SU-DHL-6 (cell line): ENCODE data around the gene PCLO.

Experiments
- H2AFZ ChIP-seq: fragments of 200-600 bp; sonication (generic); 2 replicates; pipeline ENCODE4 v1.6.1; 2014; ENCODE audit warnings: low read depth, mild to moderate bottlenecking, moderate library complexity, mixed read lengths, antibody characterized with exemption, low read length; ENCODE audit not compliant: severe bottlenecking
- H3F3A ChIP-seq: fragments of 200-600 bp; shearing (Covaris generic); 2 replicates; pipeline ENCODE4 v1.6.0; 2016; ENCODE audit warnings: antibody characterized with exemption, mild to moderate bottlenecking; ENCODE audit not compliant: insufficient read depth
- H3K27ac ChIP-seq: fragments of 200-600 bp; sonication (generic); 2 replicates; pipeline ENCODE4 v1.5.1; 2016; ENCODE audit warnings: low read depth, mild to moderate bottlenecking, low read length, moderate library complexity, mixed read lengths
- H3K27me3 ChIP-seq: fragments of 200-600 bp; sonication (generic), shearing (Covaris generic); 2 replicates; pipeline ENCODE4 v1.6.0; 2014; ENCODE audit warnings: mild to moderate bottlenecking, low read length
- H3K36me3 ChIP-seq: fragments of 200-600 bp; sonication (generic); 2 replicates; pipeline ENCODE4 v1.6.1; 2014; ENCODE audit warnings: mild to moderate bottlenecking, low read length, mixed read lengths
- H3K4me2 ChIP-seq: fragments of 300-600, 200-600 bp; shearing (Covaris generic), sonication (generic); 2 replicates; pipeline ENCODE4 v1.6.0; 2014; ENCODE audit warnings: low read length, low read depth, mild to moderate bottlenecking; ENCODE audit not compliant: poor library complexity, severe bottlenecking
- H3K4me3 ChIP-seq: fragments of 200-600 bp; sonication (generic); 2 replicates; pipeline ENCODE4 v1.5.1; 2014; ENCODE audit warnings: antibody characterized with exemption, low read length, mild to moderate bottlenecking, mixed read lengths; ENCODE audit not compliant: insufficient read depth, poor library complexity, severe bottlenecking
- H3K79me2 ChIP-seq: fragments of 200-600 bp; sonication (generic); 2 replicates; pipeline ENCODE4 v1.6.1; 2014; ENCODE audit warnings: mild to moderate bottlenecking, low read length, moderate library complexity; ENCODE audit not compliant: insufficient read depth
- H3K9ac ChIP-seq: fragments of 200-600 bp; sonication (generic); 2 replicates; pipeline ENCODE4 v1.7.0; 2014; ENCODE audit warnings: mild to moderate bottlenecking, low read length
- H3K9me2 ChIP-seq: fragments of 200-600 bp; sonication (generic); replicated peaks from 2 replicates; pipeline ENCODE4 v1.6.1; 2014; ENCODE audit warnings: low read length; ENCODE audit not compliant: insufficient read depth
- H3K9me3 ChIP-seq: fragments of 200-600 bp; sonication (generic); 2 replicates; pipeline ENCODE4 v1.6.1; 2014; ENCODE audit warnings: low read length, mixed read lengths; ENCODE audit not compliant: insufficient read depth
- H4K20me1 ChIP-seq: fragments of 200-600 bp; sonication (generic); 2 replicates; pipeline ENCODE4 v1.6.1; 2014; ENCODE audit warnings: low read depth, mild to moderate bottlenecking, antibody characterized with exemption, low read length, moderate library complexity, mixed read lengths
- EZH2phosphoT487 ChIP-seq: fragments of 200-600 bp; sonication (generic), shearing (Covaris generic); conservative IDR thresholded peaks from 2 replicates; pipeline ENCODE4 v1.6.1; 2018; ENCODE audit warnings: mild to moderate bottlenecking, antibody characterized with exemption, low read length, moderate library complexity, mixed read lengths
- TF ChIP-seq, protein P1 (sequence below): fragments of 200-600 bp; sonication (generic); IDR thresholded peaks from one replicate; pipeline ENCODE4 v1.5.1; 2017; ENCODE audit warnings: antibody characterized with exemption, mild to moderate bottlenecking, low read length, moderate library complexity; ENCODE audit not compliant: insufficient read depth, poor library complexity, severe bottlenecking

Gene PCLO

DNA sequence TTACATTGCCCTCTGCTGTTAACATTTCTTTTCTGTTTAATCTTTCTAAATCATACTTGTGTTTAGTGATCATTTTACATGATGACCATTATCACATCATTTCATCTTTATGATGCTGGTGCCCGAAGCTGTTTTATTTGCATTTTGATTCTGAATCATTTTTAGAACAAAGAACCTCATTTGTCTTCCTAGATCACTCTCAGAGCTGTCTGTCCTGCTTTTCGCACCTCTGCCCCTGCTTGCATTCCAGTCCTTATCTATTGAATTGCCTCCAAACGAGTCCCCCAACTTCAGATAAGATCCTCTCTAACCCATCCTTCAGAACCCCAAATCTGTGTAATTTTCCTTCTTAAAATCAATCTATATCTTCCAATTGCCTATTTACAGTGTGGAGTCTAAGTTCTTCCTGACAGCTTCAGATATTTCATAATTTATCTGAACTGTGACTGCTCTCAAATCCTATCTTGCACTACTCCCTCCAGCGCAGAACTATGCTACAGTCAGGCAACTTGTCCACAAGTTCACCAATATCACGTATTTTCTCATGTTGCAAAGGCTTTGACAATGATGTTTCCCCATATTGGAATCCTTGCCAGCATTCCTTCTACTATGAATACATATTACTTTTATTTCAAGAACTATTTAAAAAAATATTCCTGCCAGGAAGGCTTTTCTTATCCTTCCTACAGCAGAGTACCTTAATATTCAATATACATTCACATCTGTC, 372.6 kb downstream of the PCLO start:
- H3K4me3 ChIP-seq: no peak overlapping the region
- H3F3A ChIP-seq: no peaks in the 10 kb centered on the region
- no peak overlapping the region for H2AFZ ChIP-seq

DNA sequence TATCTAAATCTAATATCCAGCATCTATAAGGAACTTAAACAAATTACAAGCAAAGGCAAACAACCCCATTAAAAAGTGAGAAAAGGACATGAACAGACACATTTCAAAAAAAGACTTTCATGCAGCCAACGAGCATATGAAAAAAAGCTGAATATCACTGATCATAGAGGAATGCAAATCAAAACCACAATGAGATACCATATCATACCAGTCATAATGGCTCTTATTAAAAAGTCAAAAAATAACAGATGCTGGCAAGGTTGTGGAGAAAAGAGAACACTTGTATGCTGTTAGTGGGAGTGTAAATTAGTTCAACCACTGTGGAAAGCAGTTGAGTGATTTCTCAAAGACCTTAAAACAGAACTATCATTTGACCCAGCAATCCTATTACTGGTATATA, 384.7 kb downstream of the PCLO start:
- no peaks in the 10 kb centered on the region for H3K27me3 ChIP-seq
- no peak overlapping the region for H3K9ac ChIP-seq
- H3F3A ChIP-seq: no peaks in the 10 kb centered on the region
- H3K9me3 ChIP-seq: no peaks in the 10 kb centered on the region
- H3K79me2 ChIP-seq: no peaks in the 10 kb centered on the region
- no peaks in the 10 kb centered on the region for H3K36me3 ChIP-seq
- no peak overlapping the region for H3K27ac ChIP-seq
- H4K20me1 ChIP-seq: no peaks in the 10 kb centered on the region
- H3K4me3 ChIP-seq: no peak overlapping the region
- H3K4me2 ChIP-seq: no peak overlapping the region
- 0 out of 2 replicates have a peak, but pooled peaks cover 5% of the 10 kb centered on the region for H3K9me2 ChIP-seq
- TF ChIP-seq EZH2phosphoT487: no peak
- TF ChIP-seq, protein P1, sequence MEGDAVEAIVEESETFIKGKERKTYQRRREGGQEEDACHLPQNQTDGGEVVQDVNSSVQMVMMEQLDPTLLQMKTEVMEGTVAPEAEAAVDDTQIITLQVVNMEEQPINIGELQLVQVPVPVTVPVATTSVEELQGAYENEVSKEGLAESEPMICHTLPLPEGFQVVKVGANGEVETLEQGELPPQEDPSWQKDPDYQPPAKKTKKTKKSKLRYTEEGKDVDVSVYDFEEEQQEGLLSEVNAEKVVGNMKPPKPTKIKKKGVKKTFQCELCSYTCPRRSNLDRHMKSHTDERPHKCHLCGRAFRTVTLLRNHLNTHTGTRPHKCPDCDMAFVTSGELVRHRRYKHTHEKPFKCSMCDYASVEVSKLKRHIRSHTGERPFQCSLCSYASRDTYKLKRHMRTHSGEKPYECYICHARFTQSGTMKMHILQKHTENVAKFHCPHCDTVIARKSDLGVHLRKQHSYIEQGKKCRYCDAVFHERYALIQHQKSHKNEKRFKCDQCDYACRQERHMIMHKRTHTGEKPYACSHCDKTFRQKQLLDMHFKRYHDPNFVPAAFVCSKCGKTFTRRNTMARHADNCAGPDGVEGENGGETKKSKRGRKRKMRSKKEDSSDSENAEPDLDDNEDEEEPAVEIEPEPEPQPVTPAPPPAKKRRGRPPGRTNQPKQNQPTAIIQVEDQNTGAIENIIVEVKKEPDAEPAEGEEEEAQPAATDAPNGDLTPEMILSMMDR: no peak
- H2AFZ ChIP-seq: no peak overlapping the region

More for the DNA sequence above, 372.6 kb downstream of the PCLO start:
- H3K9me3 ChIP-seq: no peaks in the 10 kb centered on the region
- no peaks in the 10 kb centered on the region for H3K79me2 ChIP-seq
- no peak overlapping the region for H3K27ac ChIP-seq
- no peak for TF ChIP-seq EZH2phosphoT487
- TF ChIP-seq, protein P1: no peak
- H3K9me2 ChIP-seq: no peaks in the 10 kb centered on the region
- no peaks in the 10 kb centered on the region for H3K27me3 ChIP-seq
- H3K4me2 ChIP-seq: no peak overlapping the region
- no peaks in the 10 kb centered on the region; the same call in 1 of the 2 replicates for H3K36me3 ChIP-seq
- peaks cover 4% of the 10 kb centered on the region; the same call in 1 of the 2 replicates for H4K20me1 ChIP-seq
- no peak overlapping the region for H3K9ac ChIP-seq

DNA sequence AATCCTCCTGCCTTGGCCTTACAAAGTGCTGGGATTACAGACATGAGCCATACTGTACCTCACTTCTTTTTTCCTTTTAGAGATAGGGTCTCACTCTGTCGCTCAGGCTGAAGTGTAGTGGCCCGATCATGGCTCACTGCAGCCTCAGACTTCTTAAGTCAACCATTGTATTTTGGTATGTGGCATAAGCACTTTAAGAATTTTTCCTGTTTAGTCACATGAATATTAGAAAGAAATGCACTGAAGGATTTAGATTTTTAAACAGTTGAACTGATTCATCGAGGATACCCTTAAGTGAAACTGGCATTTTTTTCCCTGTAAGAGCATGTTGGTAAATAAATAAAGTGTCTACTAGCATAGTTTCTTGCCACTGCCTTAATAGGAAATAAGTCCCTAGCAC, 399.8 kb downstream of the PCLO start:
- Histone ChIP-seq H3K9ac (no peak overlapping the region), H3K27me3 (no peaks in the 10 kb centered on the region), H3K36me3 (no peaks in the 10 kb centered on the region), H3K9me2 (no peaks in the 10 kb centered on the region), H2AFZ (no peak overlapping the region), H3K4me2 (no peak overlapping the region), H4K20me1 (peaks cover 4% of the 10 kb centered on the region; the same call in 1 of the 2 replicates), H3K79me2 (no peaks in the 10 kb centered on the region), H3K9me3 (no peaks in the 10 kb centered on the region), H3F3A (no peaks in the 10 kb centered on the region), H3K27ac (no peak overlapping the region), H3K4me3 (no peak overlapping the region)
- TF ChIP-seq, protein P1: no peak
- TF ChIP-seq EZH2phosphoT487: no peak
